Measurements from ENCODE around the gene TAF5L.
A peak's percentile ranks its signal among the peaks of the same experiment; 100 is the strongest.

The TAF5L gene

DNA sequence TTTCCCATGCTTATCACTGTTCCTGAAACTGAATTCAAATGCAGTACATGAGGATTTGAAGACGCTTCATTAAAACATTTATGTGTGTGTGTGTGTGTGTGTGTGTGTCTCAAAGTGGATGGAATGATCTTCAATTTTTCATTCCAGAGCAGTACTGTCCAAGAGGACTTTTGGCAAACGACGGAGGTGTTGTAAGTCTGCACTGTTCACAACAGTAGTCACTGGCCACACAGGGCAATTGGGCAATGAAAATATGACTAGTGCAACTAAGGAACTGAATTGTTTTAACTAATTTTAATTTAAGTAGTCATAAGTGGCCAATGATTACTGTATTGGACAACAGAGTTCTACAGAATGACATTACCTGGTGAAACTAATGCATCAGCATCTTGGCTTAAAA lies 5.0 kb downstream of the TAF5L start:
- Histone ChIP-seq H2AFZ (ENCODE audit: low read length) (no peak overlapping the region), H3K36me3 (ENCODE audit: insufficient read depth, low read length) (no peaks in the 10 kb centered on the region), H4K20me1 (ENCODE audit: insufficient read depth, low read length, poor library complexity, severe bottlenecking) (peaks cover 58% of the 10 kb centered on the region), H3F3A (ENCODE audit: low read depth) (no peaks in the 10 kb centered on the region), H3K4me1 (ENCODE audit: insufficient read depth, low read length, poor library complexity, severe bottlenecking) (peaks cover 33% of the 10 kb centered on the region), H3K9me3 (ENCODE audit: insufficient read depth, low read depth, low read length) (no peaks in the 10 kb centered on the region), H3K9me2 (replicated peaks; ENCODE audit: low read depth, low read length) (no peaks in the 10 kb centered on the region), H3K79me2 (ENCODE audit: insufficient read depth, low read length) (peaks cover 84% of the 10 kb centered on the region), H3K4me2 (ENCODE audit: low read depth, low read length, poor library complexity, severe bottlenecking) (peak overlapping the region; percentile 40), H3K4me3 (ENCODE audit: low read length, poor library complexity, severe bottlenecking) (peak overlapping the region; percentile 8), H3K27me3 (ENCODE audit: insufficient read depth, low read length, poor library complexity, severe bottlenecking) (no peaks in the 10 kb centered on the region), H3K9ac (ENCODE audit: low read depth, low read length, poor library complexity, severe bottlenecking) (no peak overlapping the region)
- no peak for TF ChIP-seq EZH2phosphoT487 (IDR thresholded peaks at IDR 0.05; ENCODE audit: borderline replicate concordance)
- TF ChIP-seq, protein P1, sequence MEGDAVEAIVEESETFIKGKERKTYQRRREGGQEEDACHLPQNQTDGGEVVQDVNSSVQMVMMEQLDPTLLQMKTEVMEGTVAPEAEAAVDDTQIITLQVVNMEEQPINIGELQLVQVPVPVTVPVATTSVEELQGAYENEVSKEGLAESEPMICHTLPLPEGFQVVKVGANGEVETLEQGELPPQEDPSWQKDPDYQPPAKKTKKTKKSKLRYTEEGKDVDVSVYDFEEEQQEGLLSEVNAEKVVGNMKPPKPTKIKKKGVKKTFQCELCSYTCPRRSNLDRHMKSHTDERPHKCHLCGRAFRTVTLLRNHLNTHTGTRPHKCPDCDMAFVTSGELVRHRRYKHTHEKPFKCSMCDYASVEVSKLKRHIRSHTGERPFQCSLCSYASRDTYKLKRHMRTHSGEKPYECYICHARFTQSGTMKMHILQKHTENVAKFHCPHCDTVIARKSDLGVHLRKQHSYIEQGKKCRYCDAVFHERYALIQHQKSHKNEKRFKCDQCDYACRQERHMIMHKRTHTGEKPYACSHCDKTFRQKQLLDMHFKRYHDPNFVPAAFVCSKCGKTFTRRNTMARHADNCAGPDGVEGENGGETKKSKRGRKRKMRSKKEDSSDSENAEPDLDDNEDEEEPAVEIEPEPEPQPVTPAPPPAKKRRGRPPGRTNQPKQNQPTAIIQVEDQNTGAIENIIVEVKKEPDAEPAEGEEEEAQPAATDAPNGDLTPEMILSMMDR (conservative IDR thresholded peaks at IDR 0.05; ENCODE audit: low read length) = no peak

DNA sequence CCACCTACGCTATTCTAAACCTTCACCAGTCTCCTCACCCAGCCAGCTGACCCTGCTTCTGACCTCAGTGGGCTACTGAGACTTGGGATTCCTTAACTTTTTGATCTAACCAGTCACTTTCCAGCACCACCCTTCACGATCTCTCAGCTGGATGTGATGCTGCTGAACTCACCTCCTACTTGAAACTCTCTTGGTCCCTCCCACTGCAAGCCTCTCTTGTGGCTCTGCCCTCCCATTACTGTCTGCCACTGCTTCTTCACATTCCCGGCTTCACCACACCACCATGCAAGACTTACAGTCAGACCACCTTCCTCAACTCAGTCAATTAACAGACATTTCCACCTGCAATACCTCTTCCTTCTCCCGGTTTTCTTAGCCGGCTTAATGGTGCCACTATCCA lies 6.3 kb downstream of the TAF5L start:
- Histone ChIP-seq H3K4me3 (ENCODE audit: low read length, poor library complexity, severe bottlenecking) (no peak overlapping the region), H3K4me2 (ENCODE audit: low read depth, low read length, poor library complexity, severe bottlenecking) (peak overlapping the region; percentile 40), H3K79me2 (ENCODE audit: insufficient read depth, low read length) (peaks cover 84% of the 10 kb centered on the region), H3K9ac (ENCODE audit: low read depth, low read length, poor library complexity, severe bottlenecking) (no peak overlapping the region), H3K4me1 (ENCODE audit: insufficient read depth, low read length, poor library complexity, severe bottlenecking) (peaks cover 33% of the 10 kb centered on the region), H3K9me2 (replicated peaks; ENCODE audit: low read depth, low read length) (no peaks in the 10 kb centered on the region), H3K27me3 (ENCODE audit: insufficient read depth, low read length, poor library complexity, severe bottlenecking) (no peaks in the 10 kb centered on the region), H3F3A (ENCODE audit: low read depth) (no peaks in the 10 kb centered on the region), H3K9me3 (ENCODE audit: insufficient read depth, low read depth, low read length) (no peaks in the 10 kb centered on the region), H4K20me1 (ENCODE audit: insufficient read depth, low read length, poor library complexity, severe bottlenecking) (peaks cover 50% of the 10 kb centered on the region), H3K36me3 (ENCODE audit: insufficient read depth, low read length) (no peaks in the 10 kb centered on the region), H2AFZ (ENCODE audit: low read length) (no peak overlapping the region)
- TF ChIP-seq, protein P1 (conservative IDR thresholded peaks at IDR 0.05; ENCODE audit: low read length) = no peak

DNA sequence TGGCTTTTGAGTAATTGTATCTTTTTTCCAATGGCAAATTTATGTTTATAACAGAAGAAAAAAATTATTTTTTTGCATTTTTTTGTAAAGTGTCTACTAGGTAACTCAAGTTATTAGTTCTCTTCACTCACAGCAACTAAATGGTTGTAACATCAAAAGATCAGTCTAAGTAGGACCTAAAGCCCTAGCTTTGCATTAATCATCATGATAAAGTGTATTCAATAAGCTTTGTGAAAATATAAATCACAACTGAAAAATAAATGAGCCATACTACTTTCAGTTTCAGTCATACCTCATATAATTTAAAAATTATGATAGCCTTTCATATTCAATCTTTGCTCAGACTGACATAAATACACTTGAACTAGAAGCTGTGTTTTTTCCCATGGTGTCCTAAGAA lies 6.9 kb downstream of the TAF5L start:
- Histone ChIP-seq H3K9me2 (replicated peaks; ENCODE audit: low read depth, low read length) (no peaks in the 10 kb centered on the region), H3K4me3 (ENCODE audit: low read length, poor library complexity, severe bottlenecking) (no peak overlapping the region), H4K20me1 (ENCODE audit: insufficient read depth, low read length, poor library complexity, severe bottlenecking) (peaks cover 44% of the 10 kb centered on the region), H3F3A (ENCODE audit: low read depth) (no peaks in the 10 kb centered on the region), H3K27me3 (ENCODE audit: insufficient read depth, low read length, poor library complexity, severe bottlenecking) (no peaks in the 10 kb centered on the region), H3K9ac (ENCODE audit: low read depth, low read length, poor library complexity, severe bottlenecking) (no peak overlapping the region), H3K36me3 (ENCODE audit: insufficient read depth, low read length) (peaks cover 4% of the 10 kb centered on the region; the same call in 1 of the 2 replicates), H3K9me3 (ENCODE audit: insufficient read depth, low read depth, low read length) (no peaks in the 10 kb centered on the region), H2AFZ (ENCODE audit: low read length) (no peak overlapping the region), H3K4me2 (ENCODE audit: low read depth, low read length, poor library complexity, severe bottlenecking) (no peak overlapping the region), H3K4me1 (ENCODE audit: insufficient read depth, low read length, poor library complexity, severe bottlenecking) (peaks cover 29% of the 10 kb centered on the region), H3K79me2 (ENCODE audit: insufficient read depth, low read length) (peaks cover 84% of the 10 kb centered on the region)
- TF ChIP-seq, protein P1 (conservative IDR thresholded peaks at IDR 0.05; ENCODE audit: low read length) = no peak
- no peak for TF ChIP-seq EZH2phosphoT487 (IDR thresholded peaks at IDR 0.05; ENCODE audit: borderline replicate concordance)

Data from Loucy (cell line).